Bronchial epithelial cell (primary cell): Measurements from ENCODE around the gene CCS. TPM values are rescaled to one million over a fixed set of nuclear protein-coding genes. Genes with fewer than 3 reads are reported as not detected.

ENCODE experiments used
- DNase-seq: peaks from one replicate; pipeline ENCODE4 v3.0.0-alpha.2; 2010; ENCODE audit warnings: low read depth
- FAIRE-seq: peaks from 2 replicates; lab custom pipeline; 2011; peaks lifted over from hg19 to GRCh38; lab: Jason Lieb, UNC
- H3K27me3 ChIP-seq: 2 replicates; pipeline ENCODE4 v1.5.1; 2011; ENCODE audit warnings: low read length; ENCODE audit not compliant: control insufficient read depth, insufficient read depth
- H3K36me3 ChIP-seq: 2 replicates; pipeline ENCODE4 v1.5.1; 2011; ENCODE audit warnings: low read length; ENCODE audit not compliant: control insufficient read depth, insufficient read depth
- H3K4me3 ChIP-seq: 2 replicates; pipeline ENCODE4 v1.5.1; 2011; ENCODE audit warnings: mild to moderate bottlenecking, low read depth, low read length, control low read depth
- total RNA-seq: library from RNA; depleted of rRNA; stranded (reverse); fragments of >200 nt; gene quantifications from 2 replicates; pipeline ENCODE4 v1.2.1, GENCODE V29; 2014
- TF ChIP-seq, protein P1 (sequence below): IDR thresholded peaks from 2 replicates; pipeline ENCODE4 v1.5.1; 2011; ENCODE audit warnings: mild to moderate bottlenecking, moderate library complexity, low read length, control low read depth, inconsistent platforms; ENCODE audit not compliant: insufficient read depth, severe bottlenecking

The CCS gene
- total RNA-seq, 1 donor from 2014 or later, result 30.3 TPM

DNA sequence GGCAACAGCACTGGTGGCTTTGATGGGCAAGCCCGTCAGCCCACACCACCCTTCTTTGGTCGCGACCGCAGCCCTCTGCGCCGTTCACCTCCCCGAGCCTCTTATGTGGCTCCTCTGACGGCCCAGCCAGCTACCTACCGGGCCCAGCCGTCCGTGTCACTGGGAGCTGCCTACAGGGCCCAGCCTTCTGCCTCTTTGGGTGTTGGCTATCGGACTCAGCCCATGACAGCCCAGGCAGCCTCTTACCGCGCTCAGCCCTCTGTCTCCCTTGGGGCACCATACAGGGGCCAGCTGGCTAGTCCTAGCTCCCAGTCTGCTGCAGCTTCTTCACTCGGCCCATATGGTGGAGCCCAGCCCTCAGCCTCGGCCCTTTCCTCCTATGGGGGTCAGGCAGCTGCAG, 31.5 kb downstream of the CCS start:
- Histone ChIP-seq H3K4me3 (no peak overlapping the region), H3K27me3 (no peaks in the 10 kb centered on the region), H3K36me3 (peaks cover 38% of the 10 kb centered on the region)
- FAIRE-seq, result no peak
- no peak for DNase-seq
- TF ChIP-seq, protein P1, sequence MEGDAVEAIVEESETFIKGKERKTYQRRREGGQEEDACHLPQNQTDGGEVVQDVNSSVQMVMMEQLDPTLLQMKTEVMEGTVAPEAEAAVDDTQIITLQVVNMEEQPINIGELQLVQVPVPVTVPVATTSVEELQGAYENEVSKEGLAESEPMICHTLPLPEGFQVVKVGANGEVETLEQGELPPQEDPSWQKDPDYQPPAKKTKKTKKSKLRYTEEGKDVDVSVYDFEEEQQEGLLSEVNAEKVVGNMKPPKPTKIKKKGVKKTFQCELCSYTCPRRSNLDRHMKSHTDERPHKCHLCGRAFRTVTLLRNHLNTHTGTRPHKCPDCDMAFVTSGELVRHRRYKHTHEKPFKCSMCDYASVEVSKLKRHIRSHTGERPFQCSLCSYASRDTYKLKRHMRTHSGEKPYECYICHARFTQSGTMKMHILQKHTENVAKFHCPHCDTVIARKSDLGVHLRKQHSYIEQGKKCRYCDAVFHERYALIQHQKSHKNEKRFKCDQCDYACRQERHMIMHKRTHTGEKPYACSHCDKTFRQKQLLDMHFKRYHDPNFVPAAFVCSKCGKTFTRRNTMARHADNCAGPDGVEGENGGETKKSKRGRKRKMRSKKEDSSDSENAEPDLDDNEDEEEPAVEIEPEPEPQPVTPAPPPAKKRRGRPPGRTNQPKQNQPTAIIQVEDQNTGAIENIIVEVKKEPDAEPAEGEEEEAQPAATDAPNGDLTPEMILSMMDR, result no peak

DNA sequence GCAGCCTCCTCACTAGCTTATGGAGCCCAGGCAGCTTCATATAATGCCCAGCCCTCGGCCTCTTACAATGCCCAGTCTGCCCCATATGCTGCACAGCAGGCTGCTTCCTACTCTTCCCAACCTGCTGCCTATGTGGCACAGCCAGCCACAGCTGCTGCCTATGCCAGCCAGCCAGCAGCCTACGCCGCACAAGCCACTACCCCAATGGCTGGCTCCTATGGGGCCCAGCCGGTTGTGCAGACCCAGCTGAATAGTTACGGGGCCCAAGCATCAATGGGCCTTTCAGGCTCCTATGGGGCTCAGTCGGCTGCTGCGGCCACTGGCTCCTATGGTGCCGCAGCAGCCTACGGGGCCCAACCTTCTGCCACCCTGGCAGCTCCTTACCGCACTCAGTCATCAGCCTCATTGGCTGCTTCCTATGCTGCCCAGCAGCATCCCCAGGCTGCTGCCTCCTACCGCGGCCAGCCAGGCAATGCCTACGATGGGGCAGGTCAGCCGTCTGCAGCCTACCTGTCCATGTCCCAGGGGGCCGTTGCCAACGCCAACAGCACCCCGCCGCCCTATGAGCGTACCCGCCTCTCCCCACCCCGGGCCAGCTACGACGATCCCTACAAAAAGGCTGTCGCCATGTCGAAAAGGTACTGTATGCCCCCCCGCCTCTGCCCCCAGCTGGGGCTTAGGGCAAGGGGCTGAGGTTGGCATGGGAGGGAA, 32.2 kb downstream of the CCS start:
- no peak for DNase-seq
- no peaks in the 10 kb centered on the region for H3K27me3 ChIP-seq
- no peak overlapping the region for H3K4me3 ChIP-seq
- no peak for FAIRE-seq
- peaks cover 38% of the 10 kb centered on the region for H3K36me3 ChIP-seq
- TF ChIP-seq, protein P1, result no peak

GRCh38 chr11:66625752-66626149, 32.8 kb downstream of the CCS start:
- Histone ChIP-seq H3K36me3 (peaks cover 38% of the 10 kb centered on the region), H3K27me3 (no peaks in the 10 kb centered on the region), H3K4me3 (no peak overlapping the region)
- DNase-seq (no peak), FAIRE-seq (no peak)
- TF ChIP-seq, protein P1, result no peak

- no peak overlapping the region for H3K4me3 ChIP-seq
- peaks cover 38% of the 10 kb centered on the region for H3K36me3 ChIP-seq
- DNase-seq, result no peak
- FAIRE-seq, result no peak
- TF ChIP-seq, protein P1, result no peak
- no peaks in the 10 kb centered on the region for H3K27me3 ChIP-seq
Observed at GRCh38 chr11:66626382-66626781, 33.4 kb downstream of the CCS start.

GRCh38 chr11:66626926-66627325, 33.9 kb downstream of the CCS start:
- DNase-seq (no peak), FAIRE-seq (no peak)
- Histone ChIP-seq H3K36me3 (peaks cover 37% of the 10 kb centered on the region), H3K27me3 (no peaks in the 10 kb centered on the region), H3K4me3 (no peak overlapping the region)
- TF ChIP-seq, protein P1, result no peak
